Measurements from ENCODE around the gene OR4L1.
"Not testable (repeated sequence)": the region's sequence is repeated elsewhere in the genome, so short reads cannot be mapped to it uniquely, and the experiment has no call there.

Gene OR4L1, protein sequence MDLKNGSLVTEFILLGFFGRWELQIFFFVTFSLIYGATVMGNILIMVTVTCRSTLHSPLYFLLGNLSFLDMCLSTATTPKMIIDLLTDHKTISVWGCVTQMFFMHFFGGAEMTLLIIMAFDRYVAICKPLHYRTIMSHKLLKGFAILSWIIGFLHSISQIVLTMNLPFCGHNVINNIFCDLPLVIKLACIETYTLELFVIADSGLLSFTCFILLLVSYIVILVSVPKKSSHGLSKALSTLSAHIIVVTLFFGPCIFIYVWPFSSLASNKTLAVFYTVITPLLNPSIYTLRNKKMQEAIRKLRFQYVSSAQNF

DNA sequence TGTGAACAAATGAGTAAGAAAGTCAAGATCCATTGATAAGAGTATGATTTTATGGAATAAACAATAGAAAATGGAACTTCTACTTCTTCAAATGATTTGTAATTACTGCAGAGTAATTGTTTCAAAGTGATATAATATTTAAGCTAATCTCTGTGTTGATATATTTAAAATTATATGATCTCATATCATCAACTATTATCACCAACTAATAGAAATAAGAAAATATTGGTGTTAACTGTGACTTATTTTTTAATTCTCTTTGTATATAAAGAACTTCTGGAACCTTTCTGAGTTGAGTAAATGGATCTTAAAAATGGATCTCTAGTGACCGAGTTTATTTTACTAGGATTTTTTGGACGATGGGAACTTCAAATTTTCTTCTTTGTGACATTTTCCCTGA is at the start of gene OR4L1:
TSS of gene OR4L1 (plus strand) at position 301 of the 400 bp plus-strand sequence. CDS start at position 301, 0 bp downstream.
- DNase-seq (ENCODE audit: low read depth, low spot score): no peak

DNA sequence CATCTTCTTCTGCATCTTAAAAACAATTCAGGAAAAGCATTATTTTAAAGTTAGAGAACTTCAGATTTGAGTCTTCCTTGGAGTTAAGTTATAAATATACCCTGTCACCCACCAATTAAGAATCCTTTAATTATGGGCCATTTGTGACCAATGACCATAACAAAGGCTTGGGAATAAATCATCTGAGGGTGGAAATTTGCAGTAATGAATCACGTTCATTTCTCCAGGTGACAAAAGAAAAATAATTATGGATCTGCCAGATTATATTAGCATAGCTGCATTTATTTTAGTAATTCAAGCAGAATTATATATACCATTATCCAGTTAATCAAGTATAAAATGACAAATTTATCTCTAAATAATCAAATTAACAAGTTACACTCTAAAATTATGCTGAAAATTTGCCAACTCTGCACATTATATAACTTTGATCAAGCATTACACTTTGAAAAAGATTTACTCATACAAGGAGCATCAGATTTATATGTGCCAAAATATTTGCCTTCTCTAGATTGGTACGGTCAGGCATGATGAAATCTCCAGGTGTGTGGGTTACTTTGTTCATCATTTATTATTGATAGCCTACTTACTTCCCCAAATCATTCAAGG is 40.5 kb upstream of the OR4L1 start, which contains the start of gene OR4K14:
TSS of gene OR4K14 (minus strand) at position 51 of the 609 bp plus-strand sequence. CDS start 4,114 bp downstream, outside the sequence.
- DNase-seq (ENCODE audit: low read depth, low spot score): no peak

DNA sequence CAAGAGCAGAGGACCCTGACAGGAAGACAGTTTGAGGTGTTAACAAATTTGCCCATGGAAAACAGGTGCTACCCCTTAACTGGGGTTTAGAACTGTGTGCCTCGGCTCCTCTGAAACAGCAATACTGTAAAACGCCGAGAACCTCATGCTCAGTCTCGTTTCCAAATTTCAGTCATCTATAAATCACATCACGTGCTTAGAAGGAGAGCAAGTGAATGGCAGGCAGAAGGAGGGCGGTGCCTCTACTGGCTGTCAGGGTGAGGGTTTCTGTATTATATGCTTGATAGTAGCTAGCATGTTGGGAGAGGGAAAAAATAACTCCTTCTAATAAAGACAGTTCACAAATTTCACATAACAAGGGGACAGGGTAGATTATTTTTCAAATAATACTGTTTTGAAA is 28.8 kb upstream of the OR4L1 start:
- no peak for DNase-seq (ENCODE audit: low read depth, low spot score)

DNA sequence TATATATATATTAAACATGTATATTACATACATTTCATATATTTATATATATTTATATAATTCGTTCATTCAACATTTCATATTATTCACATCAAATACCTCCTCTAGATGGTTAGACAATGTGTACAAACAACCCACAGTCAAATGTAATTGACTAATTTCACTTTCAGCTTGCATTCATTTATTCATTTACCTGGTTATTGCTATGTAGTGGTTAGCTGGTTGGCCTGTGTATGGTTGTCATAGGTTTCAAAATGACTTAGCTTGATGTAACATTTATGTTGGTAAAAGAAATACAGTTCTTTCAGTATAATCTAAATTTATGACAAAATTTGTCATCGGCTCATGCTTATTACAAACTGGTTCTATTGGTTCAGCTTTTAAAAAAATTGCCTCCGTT is 24.4 kb upstream of the OR4L1 start:
- DNase-seq (ENCODE audit: low read depth, low spot score): no peak

DNA sequence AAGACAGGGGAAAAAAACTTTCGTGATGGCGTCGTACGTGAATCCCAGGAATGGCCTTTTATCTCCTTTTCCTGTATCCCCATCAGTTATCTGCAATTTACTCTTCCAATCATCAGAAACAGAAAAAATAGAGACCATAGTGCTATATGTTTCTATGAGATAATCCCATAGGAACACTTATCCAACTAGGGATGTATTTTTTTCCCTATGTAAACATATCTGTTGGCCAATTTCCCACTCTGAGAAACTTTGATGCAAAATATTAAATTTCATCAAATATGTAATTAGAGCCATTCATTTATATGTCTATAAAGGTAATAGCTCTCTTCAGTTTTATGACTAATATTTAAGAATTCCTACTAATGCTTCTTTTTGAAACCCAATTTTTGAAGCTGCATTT is 23.9 kb upstream of the OR4L1 start, which contains the start of gene OR4K13:
TSS of gene OR4K13 (minus strand) at position 101 of the 400 bp plus-strand sequence. CDS start 1,280 bp downstream, outside the sequence.
- DNase-seq (ENCODE audit: low read depth, low spot score): no peak

DNA sequence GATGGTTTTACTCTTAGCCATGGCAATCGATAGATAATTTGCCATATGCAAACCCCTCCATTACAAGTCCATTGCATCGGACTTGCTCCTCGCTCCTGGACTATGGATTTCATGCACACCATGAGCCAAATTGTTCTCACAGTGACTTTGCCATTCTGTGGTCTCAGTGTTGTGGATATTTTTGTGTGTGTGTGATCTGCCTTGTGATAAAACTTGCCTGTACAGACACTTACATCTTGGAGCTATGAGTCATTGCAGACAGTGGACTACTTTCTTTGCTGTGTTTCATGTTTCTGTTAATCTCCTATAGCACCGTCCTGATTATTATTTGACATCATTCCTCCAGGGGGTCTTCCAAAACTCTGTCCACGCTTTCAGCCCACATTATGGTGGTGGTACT is 15.6 kb upstream of the OR4L1 start:
- DNase-seq (ENCODE audit: low read depth, low spot score): no peak

DNA sequence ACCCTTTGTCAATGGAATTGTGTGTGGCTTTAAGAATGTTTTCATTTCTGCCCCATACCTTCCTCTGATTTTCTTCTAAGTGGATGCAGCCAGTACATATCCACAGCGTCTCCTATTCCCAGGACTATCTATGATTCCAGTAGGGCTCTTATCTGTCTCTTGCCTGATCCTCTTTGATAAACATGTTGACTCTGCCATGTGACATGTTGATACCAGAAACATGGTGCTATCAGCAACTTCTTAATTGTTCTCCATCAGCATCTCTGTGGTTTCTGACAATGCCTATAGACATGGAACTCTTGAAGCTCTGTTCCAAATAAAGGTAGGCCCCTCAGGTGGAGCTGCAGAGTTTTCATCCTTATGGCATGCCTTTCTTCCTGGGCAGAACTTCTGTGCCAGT is 11.6 kb upstream of the OR4L1 start:
- no peak for DNase-seq (ENCODE audit: low read depth, low spot score)

DNA sequence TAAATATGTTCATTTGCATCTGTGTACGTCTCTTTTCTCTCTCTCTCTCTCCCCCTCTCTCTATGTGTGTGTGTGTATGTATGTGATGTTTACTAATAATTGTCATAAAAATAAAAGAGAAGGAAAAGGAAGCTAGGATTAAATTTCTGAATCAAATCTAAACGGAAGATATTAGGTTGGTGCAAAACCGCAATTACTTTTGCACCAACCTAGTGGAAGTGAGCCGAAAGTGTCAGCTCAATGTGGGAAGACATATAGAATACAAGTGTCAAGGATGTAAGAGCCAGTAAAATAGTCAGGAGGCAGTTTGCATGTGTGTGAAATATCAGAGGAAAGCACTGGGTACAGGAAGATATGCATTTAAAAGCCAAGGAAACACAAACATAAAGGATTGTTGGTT is 32.2 kb downstream of the OR4L1 start:
- DNase-seq (ENCODE audit: low read depth, low spot score): no peak

DNA sequence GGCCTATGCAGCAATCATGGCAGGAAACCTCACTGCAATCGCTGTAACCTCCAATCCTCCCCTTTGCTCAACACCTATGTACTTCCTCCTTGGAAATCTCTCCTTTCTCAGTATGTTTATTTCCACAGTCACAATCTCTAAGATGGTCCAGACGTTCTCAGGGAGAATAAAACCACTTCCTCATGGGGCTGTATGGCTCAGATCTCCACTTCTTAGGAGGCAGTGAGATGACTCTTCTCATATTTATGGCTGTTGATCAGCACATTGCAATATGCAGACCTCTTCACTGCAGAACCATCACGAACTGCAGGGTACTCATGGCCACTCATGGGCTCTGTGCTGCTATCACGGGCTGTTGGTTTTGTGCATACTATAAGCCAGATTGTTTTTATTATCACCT is 33.6 kb downstream of the OR4L1 start:
- no peak for DNase-seq (ENCODE audit: low read depth, low spot score)

DNA sequence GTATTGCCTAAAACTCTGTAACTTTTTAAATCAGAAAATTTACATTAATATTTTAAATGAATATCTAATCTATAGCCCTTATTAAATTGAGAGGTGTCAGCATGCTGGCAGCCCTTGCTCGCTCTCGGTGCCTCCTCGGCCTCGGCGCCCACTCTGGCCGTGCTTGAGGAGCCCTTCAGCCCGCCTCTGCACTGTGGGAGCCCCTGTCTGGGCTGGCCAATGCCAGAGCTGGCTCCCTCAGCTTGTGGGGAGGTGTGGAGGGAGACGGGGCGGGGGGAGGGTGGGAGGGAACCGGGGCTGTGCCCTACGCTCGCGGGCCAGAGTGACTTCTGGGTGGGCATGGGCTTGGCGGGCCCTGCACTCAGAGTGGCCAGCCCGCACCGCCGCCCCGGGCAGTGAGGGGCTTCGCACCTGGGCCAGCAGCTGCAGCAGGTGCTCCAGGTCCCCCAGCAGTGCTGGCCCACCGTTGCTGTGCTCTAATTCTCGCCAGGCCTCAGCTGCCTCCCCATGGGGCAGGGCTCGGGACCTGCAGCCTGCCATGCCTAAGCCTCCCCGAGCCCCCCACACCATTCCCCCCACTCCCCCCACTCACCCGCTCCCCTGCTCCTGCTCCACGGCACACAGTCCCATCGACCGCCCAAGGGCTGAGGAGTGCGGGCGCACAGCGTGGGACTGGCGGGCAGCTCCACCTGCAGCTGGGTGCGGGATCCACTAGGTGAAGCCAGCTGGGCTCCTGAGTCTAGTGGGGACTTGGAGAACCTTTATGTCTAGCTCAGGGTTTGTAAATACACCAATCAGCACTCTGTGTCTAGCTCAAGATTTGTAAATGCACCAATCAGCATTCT is 39.3 kb downstream of the OR4L1 start:
- not testable (repeated sequence) for DNase-seq (ENCODE audit: low read depth, low spot score)

DNA sequence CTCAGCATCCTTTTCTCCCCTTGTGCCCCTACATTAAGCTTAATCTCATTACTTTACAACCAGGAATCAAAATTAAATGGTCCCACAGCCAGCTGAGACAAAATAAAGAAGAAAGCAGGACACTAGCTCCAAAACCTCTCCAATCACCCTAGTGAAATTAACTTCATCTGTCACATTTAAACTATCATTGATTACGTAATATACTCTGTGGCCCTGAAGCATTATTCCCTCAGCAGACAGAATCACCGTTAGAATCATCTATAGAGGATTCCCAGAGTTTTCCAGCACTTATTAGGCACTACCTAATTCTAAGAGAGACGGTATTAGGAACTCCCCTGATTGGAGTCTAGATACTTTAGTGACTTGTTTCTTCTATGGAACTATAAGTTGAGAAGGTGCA is 50.6 kb downstream of the OR4L1 start, which contains the start of gene OR4K17:
TSS of gene OR4K17 (plus strand) at position 302 of the 400 bp plus-strand sequence. CDS start 6,761 bp downstream, outside the sequence.
- DNase-seq (ENCODE audit: low read depth, low spot score): no peak
